Subcutaneous adipose tissue (tissue), 4 donors: ENCODE data around the gene PCMTD2. TPM values are rescaled to one million over a fixed set of nuclear protein-coding genes. Genes with fewer than 3 reads are reported as not detected.

Experiments used
- CTCF ChIP-seq: fragments of 450-650 bp; IDR thresholded peaks from one replicate; pipeline ENCODE4 v1.5.1; 2016; ENCODE audit warnings: low read depth, mild to moderate bottlenecking, control low read depth, antibody characterized with exemption, moderate library complexity
- total RNA-seq, 4 donors: library from RNA; depleted of rRNA; stranded (reverse); fragments of >200 nt; gene quantifications; one replicate each; pipeline ENCODE4 v1.1.0, GENCODE V29; 2016

Gene PCMTD2
- total RNA-seq, 4 donors from 2014 or later: 39.1 to 76.2 (median 58.3) TPM

GRCh38 chr20:64247307-64247618 is 8.3 kb upstream of the PCMTD2 start:
- no peak for TF ChIP-seq CTCF

- no peak for TF ChIP-seq CTCF
Measured at GRCh38 chr20:64247970-64248841, 7.3 kb upstream of the PCMTD2 start.

GRCh38 chr20:64250027-64250426 is 5.5 kb upstream of the PCMTD2 start:
- TF ChIP-seq CTCF: no peak

- no peak for TF ChIP-seq CTCF
Measured at GRCh38 chr20:64253000-64253383, 2.6 kb upstream of the PCMTD2 start.

- TF ChIP-seq CTCF: no peak
Measured at GRCh38 chr20:64253443-64253842, 2.1 kb upstream of the PCMTD2 start.

- no peak for TF ChIP-seq CTCF
Measured at GRCh38 chr20:64254156-64254555, 1.4 kb upstream of the PCMTD2 start.

- no peak for TF ChIP-seq CTCF
Measured at GRCh38 chr20:64254571-64255360, 782 bp upstream of the PCMTD2 start.
